GM18517 (cell line): ENCODE measurements around the gene TFDP2.
"Not testable (repeated sequence)": the region's sequence is repeated elsewhere in the genome, so short reads cannot be mapped to it uniquely, and the experiment has no call there.

ENCODE experiments used
- ATAC-seq: cut with Tn5 transposase; IDR thresholded peaks from one replicate; pipeline ENCODE4 v1.9.1; 2021; ENCODE audit warnings: mild to moderate bottlenecking, moderate library complexity; ENCODE audit not compliant: unreplicated experiment

Gene TFDP2

DNA sequence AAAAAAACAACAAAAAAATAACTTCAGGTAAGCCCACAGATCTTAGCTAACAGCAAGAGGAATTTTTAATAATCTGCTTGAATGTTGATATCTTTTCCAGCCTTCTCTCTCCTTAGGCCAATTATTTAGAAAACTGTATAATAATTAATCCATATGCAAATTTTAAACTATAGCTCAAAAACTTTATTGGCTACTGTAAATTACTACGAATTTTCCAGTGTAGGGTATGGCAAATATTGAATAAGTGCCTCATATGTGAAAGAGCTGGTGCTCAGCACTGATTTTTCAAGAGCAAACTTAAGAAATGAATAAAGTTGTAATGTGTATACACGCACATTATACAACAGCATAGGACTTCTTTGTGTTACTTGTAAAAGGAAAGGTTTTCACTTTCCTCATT, 123.0 kb downstream of the TFDP2 start:
- ATAC-seq, result no peak

GRCh38 chr3:142022381-142022780, 127.0 kb downstream of the TFDP2 start:
- ATAC-seq, result peak; percentile 79

DNA sequence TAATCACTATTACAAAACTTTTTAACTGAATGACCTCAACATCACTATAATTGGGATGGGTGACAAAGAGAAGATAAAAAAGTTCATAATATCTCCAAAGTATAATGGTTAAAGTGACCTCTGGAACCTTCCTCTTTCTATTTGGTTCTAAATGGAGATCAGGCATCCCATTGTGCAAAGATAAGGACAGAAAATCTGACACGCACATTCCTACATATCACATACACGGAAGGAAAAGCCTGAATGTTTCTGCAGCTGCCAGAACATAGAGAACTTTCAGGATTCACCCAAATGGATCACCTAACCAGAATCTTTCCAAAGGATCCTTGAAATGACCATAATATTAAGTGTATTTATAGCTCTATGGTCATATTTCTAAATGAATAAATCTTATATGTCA, 128.2 kb downstream of the TFDP2 start:
- no peak for ATAC-seq

GRCh38 chr3:142019794-142020320, 129.5 kb downstream of the TFDP2 start:
- peak; percentile 74 for ATAC-seq

DNA sequence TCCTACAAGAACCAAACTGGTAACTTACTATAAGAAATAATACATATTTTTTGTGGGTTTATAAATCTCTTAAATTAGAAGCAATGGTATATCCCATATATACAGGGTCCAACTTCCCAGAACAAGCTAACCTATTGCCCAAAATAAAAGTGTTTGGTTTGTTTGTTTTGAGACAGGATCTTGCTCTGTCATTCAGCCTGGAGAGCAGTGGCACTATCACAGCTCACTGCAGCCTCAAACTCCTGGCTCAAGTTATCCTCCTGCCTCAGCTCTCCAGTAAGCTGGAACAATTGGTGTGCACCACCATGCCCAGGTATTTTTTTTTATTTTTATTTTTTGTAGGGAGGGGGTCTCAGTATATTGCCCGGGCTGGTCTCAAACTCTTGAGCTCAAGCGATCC, 135.4 kb downstream of the TFDP2 start:
- ATAC-seq, result no peak

GRCh38 chr3:142013326-142013980, 135.9 kb downstream of the TFDP2 start:
- no peak for ATAC-seq

GRCh38 chr3:142009029-142009428, 140.3 kb downstream of the TFDP2 start:
- ATAC-seq, result no peak

- ATAC-seq, result no peak
Observed at GRCh38 chr3:142007710-142008399, 141.5 kb downstream of the TFDP2 start.

DNA sequence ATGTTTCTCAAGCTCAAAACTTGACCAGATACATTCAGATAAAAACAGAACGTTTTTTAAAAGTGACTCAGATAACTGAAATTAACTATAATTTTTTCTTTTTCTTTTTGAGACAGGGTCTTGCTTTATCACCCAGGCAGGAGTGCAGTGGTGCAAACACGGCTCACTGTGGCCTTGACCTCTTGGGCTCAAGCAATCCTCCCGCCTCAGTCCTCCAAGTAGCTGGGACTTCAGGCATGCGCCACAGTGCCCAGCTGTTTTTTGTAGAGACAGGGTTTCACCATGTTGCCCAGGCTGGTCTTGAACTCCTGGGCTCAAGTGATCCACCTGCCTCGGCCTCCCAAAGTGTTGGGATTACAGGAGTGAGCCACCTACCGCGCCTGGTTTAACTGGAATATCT, 144.4 kb downstream of the TFDP2 start:
- ATAC-seq, result not testable (repeated sequence)

GRCh38 chr3:142004025-142004424, 145.3 kb downstream of the TFDP2 start:
- no peak for ATAC-seq

DNA sequence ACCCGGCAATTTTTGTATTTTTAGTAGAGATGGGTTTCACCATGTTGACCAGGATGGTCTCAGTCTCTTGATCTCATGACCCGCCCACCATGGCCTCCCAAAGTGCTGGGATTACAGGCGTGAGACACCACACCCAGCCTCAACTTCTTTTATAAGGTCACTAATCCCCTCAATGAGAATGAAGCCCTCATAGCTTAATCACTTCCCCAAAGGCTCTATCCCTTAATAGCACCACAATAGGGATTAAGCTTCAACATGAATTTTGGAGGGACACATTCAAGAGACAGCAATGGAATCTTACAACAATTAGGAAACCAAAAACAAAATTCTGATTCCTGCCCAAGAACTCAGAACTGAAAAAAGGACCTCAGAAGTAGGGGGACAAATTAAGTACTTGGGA, 146.1 kb downstream of the TFDP2 start:
- no peak for ATAC-seq

DNA sequence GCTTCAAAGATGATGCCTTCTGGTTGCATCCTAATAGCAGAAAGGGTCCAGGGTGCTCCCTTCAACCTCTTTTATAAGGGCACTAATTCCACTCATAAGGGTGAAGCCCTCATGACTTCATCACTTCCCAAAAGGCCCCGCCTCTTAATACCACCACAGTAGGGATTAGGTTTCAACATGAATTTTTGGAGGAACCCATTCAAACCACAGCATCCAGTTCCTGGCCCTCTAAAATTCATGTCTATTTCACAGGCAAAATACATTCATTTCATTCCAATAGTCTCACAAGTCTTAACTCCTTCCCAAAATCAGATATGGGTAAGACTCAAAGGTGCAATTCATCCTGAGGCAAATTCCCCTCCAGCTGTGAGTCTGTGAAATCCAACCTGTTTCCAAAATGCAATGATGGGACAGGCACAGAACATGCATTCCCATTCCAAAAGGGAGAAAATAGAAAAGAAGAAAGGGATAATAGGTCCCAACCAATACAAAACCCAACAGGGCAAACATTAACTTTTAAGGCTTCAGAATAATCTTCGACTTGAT, 148.9 kb downstream of the TFDP2 start:
- no peak for ATAC-seq

- no peak for ATAC-seq
Observed at GRCh38 chr3:141998669-141999290, 150.6 kb downstream of the TFDP2 start.

GRCh38 chr3:141996437-141996836, 152.9 kb downstream of the TFDP2 start:
- no peak for ATAC-seq

DNA sequence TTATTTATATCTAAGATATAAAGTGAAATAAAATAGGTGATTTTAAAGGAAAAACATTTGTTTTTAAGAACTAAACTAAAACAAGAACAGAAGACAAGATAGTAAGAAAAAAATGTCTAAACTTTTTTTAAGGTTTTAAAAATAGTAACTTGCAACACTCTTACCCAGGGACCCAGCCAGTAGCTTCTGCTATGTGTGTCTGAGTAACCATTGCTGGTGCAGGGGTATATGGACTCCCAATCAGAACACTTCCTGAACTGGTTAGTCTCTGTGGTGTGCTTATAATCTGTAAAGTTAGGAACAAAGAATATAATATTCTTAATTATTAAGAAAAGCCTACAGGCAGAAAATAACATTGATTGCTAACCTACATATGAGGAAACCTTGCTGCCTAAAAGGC, 154.5 kb downstream of the TFDP2 start:
- ATAC-seq, result no peak

DNA sequence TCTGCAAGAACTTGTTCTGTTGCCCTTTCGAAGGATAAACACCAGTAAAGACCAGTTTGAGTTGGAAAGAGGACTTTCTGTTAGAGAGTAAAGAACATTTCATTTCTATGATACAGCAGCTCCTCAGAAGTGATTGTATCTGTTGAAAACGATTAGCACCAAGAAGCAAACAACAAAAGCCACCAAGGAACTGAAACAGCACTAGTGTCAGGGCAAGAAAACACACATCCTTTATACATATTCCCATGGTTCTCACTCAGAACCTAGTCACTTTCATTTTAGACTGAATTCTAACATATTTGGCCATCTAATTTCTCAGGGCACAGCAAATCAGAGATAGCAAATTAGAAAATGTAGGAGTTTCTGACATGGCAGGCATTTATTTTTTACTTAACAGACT, 156.8 kb downstream of the TFDP2 start:
- peak; percentile 57 for ATAC-seq

GRCh38 chr3:141986548-141987107, 162.7 kb downstream of the TFDP2 start:
- no peak for ATAC-seq

- ATAC-seq, result no peak
Observed at GRCh38 chr3:141981084-141981483, 168.3 kb downstream of the TFDP2 start.

DNA sequence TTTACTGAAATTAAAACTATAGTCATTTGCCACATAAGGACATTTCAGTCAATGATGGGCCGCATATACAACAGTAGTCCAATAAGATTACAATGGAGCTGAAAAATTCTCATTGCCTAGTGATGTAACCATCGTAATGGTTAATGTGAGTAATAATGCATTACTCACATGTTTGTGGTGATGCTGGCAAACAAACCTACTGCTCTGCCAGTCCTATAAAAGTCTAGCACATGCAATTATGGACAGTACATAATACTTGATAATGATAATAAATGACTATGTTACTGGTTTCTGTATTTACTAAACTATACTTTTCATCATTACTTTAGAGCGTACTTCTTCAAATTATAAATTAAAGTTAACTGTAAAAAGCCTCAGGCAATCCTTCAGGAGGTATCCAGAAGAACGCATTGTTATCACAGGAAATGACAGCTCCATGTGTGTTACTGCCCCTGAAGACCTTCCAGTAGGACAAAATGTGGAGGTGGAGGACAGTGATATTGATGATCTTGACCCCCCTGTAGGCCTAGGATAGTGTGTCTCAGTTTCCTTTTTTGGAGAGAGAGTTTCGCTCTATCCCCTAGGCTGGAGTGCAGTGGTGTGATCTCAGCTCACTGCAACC, 170.2 kb downstream of the TFDP2 start:
- ATAC-seq, result no peak

DNA sequence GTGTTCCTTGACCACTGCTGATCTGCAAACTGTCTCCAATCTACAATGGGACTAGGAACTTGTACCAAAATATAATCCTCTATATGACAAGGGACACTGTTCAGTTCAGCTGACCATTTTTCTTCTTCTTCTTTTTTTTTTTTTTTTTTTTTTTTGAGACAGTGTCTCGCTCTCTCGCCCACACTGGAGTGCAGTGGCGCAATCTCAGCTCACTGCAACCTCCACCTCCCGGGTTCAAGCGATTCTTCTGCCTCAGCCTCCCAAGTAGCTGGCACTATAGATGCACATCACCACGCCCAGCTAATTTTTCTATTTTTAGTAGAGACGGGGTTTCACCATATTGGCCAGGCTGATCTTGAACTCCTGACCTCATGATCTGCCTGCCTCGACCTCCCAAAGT, 174.6 kb downstream of the TFDP2 start:
- ATAC-seq, result not testable (repeated sequence)

DNA sequence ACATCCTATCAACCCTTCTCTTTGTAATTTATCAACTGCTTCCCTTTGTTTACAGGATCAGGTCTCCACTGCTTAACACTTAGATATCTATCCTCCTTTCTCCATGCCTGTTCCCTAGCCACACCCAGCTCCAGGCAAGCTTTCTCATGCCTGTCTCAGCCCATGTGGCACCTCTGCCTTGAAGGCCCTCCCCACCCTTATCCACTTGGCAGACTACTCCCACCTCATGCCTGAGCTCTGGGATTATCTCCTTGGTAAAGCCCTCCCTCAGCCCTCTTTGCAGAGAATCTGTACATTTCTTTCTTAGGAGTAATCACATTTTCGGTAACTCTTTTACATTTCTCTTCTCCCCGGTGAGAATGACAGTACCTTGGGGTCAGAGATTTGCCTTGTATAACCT, 176.9 kb downstream of the TFDP2 start:
- ATAC-seq, result no peak
